Mesenchymal stem cell (in vitro differentiated cells and primary cell): ENCODE results near the gene URB2.
A peak's percentile ranks its signal among the peaks of the same experiment; 100 is the strongest.

Experiments
- DNase-seq: peaks from one replicate; pipeline ENCODE4 v3.0.0-alpha.2; 2013
- H2AFZ ChIP-seq: one replicate; pipeline ENCODE4 v1.6.1; 2013; ENCODE audit warnings: low read depth, mild to moderate bottlenecking, control low read depth, inconsistent platforms, low read length, moderate library complexity
- H2AK5ac ChIP-seq: 2 replicates; pipeline ENCODE4 v1.6.1; 2013; ENCODE audit warnings: low read length, moderate library complexity, mild to moderate bottlenecking, inconsistent platforms; ENCODE audit not compliant: severe bottlenecking
- H2BK120ac ChIP-seq: one replicate; pipeline ENCODE4 v1.6.1; 2013; ENCODE audit warnings: low read depth, mild to moderate bottlenecking, inconsistent platforms, low read length, moderate library complexity
- H2BK12ac ChIP-seq, 2 experiments: one replicate each; pipeline ENCODE4 v1.6.1; 2013; ENCODE audit warnings: inconsistent platforms in 2 of 2, low read length in 2 of 2, mild to moderate bottlenecking in 2 of 2, moderate library complexity in 2 of 2, control low read depth in 1 of 2
- H2BK15ac ChIP-seq: one replicate; pipeline ENCODE4 v1.6.1; 2013; ENCODE audit warnings: mild to moderate bottlenecking, low read depth, inconsistent platforms; ENCODE audit not compliant: poor library complexity, severe bottlenecking
- H2BK5ac ChIP-seq: 2 replicates; pipeline ENCODE4 v1.6.1; 2013; ENCODE audit warnings: low read depth, mild to moderate bottlenecking, low read length, control low read depth, inconsistent platforms; ENCODE audit not compliant: poor library complexity, severe bottlenecking
- H3K14ac ChIP-seq, 2 experiments: one replicate each; pipeline ENCODE4 v1.6.1; 2013; ENCODE audit warnings: inconsistent platforms in 2 of 2, low read length in 2 of 2, control low read depth in 1 of 2, mild to moderate bottlenecking in 1 of 2, moderate library complexity in 1 of 2
- H3K18ac ChIP-seq, 2 experiments: one replicate each; pipeline ENCODE4 v1.6.1; 2013; ENCODE audit warnings: inconsistent platforms in 2 of 2, low read length in 2 of 2, control low read depth in 1 of 2, low read depth in 1 of 2, mild to moderate bottlenecking in 1 of 2
- H3K23ac ChIP-seq, 2 experiments: one replicate each; pipeline ENCODE4 v1.6.1; 2013; ENCODE audit warnings: inconsistent platforms in 2 of 2, low read length in 2 of 2, mild to moderate bottlenecking in 2 of 2, moderate library complexity in 2 of 2, control low read depth in 1 of 2
- H3K27ac ChIP-seq: 2 replicates; pipeline ENCODE4 v1.5.1; 2013; ENCODE audit warnings: mild to moderate bottlenecking, moderate library complexity, low read length, control low read depth, inconsistent platforms; ENCODE audit not compliant: poor library complexity, severe bottlenecking
- H3K27me3 ChIP-seq, 2 experiments: 2 replicates each; pipeline versions ENCODE4 v1.6.1 to v1.7.0; 2013; ENCODE audit warnings: low read length in 2 of 2, mild to moderate bottlenecking in 2 of 2, moderate library complexity in 2 of 2, control low read depth in 1 of 2, inconsistent platforms in 1 of 2; ENCODE audit not compliant: control insufficient read depth in 1 of 2, insufficient read depth in 1 of 2
- H3K36me3 ChIP-seq, 2 experiments: 2 replicates each; pipeline versions ENCODE4 v1.6.1 to v1.7.0; 2013; ENCODE audit warnings: low read length in 2 of 2, control low read depth in 1 of 2, inconsistent platforms in 1 of 2, low read depth in 1 of 2, mild to moderate bottlenecking in 1 of 2; ENCODE audit not compliant: insufficient read depth in 2 of 2, control insufficient read depth in 1 of 2
- H3K4ac ChIP-seq, 2 experiments: one replicate each; pipeline ENCODE4 v1.6.1; 2013; ENCODE audit warnings: inconsistent platforms in 2 of 2, low read length in 2 of 2, mild to moderate bottlenecking in 2 of 2, moderate library complexity in 2 of 2, control low read depth in 1 of 2, low read depth in 1 of 2
- H3K4me1 ChIP-seq: 2 replicates; pipeline ENCODE4 v1.6.1; 2013; ENCODE audit warnings: low read depth, low read length, control low read depth; ENCODE audit not compliant: control insufficient read depth, insufficient read depth
- H3K4me2 ChIP-seq: 2 replicates; pipeline ENCODE4 v1.6.1; 2013; ENCODE audit warnings: low read length, mild to moderate bottlenecking, inconsistent platforms; ENCODE audit not compliant: poor library complexity, severe bottlenecking
- H3K4me3 ChIP-seq, 2 experiments: 2 replicates each; pipeline versions ENCODE4 v1.5.1 to v1.7.0; 2013; ENCODE audit warnings: low read length in 2 of 2, mild to moderate bottlenecking in 2 of 2, control low read depth in 1 of 2, low read depth in 1 of 2; ENCODE audit not compliant: insufficient read depth in 1 of 2
- H3K79me1 ChIP-seq: replicated peaks from 2 replicates; pipeline ENCODE4 v1.6.1; 2013; ENCODE audit warnings: mild to moderate bottlenecking, control low read depth, low read length, inconsistent platforms; ENCODE audit not compliant: poor library complexity, severe bottlenecking
- H3K9ac ChIP-seq: 2 replicates; pipeline ENCODE4 v1.7.0; 2013; ENCODE audit warnings: mild to moderate bottlenecking, low read length, moderate library complexity
- H3K9me3 ChIP-seq: 2 replicates; pipeline ENCODE4 v1.7.0; 2013; ENCODE audit warnings: mild to moderate bottlenecking, low read length; ENCODE audit not compliant: control insufficient read depth
- H4K8ac ChIP-seq: one replicate; pipeline ENCODE4 v1.6.1; 2013; ENCODE audit warnings: inconsistent platforms, mild to moderate bottlenecking, low read length, moderate library complexity
- H4K91ac ChIP-seq: one replicate; pipeline ENCODE4 v1.6.1; 2013; ENCODE audit warnings: mild to moderate bottlenecking, low read length, inconsistent platforms
- WGBS: methylation state at CpG from one replicate; pipeline ENCODE4 v1.1.7; 2013; ENCODE audit warnings: mixed read lengths; 5-methylcytosine and 5-hydroxymethylcytosine counted together

URB2 gene

DNA sequence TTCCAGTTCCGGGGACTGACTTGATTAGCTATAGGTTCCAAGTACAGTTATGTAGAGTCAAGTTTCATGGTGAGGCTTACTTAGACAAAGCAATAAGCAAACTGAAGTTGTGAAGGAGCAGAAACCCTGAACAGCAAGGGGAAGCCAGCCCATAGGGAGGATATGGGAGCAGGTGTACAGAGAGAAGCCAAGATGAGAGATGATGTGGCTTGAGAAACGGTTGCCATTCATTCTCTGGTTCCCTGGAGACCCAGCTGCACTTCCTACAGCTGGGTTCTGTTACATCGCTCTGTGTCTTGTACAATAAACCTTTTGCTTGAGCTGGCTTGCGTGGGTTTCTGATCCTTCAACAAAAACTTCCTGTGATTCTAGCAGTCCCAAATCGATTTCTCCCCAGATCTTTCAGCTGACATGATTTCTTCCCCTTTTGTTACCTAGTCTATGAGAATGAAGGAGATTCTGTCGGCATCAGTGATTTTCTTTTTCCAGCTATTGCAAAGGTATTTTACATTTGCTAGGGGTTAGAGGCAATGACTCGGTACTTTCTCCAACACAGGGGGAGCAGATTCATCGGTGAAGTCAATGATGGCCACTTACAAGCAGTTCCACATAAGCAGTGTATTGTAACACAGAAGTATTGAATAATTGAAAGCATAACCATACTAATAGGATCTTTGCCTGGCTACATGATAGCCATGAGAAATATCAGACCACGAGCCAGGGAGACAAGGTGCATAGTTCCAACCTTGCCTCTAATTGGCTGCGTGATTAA lies 67.3 kb downstream of the URB2 start:
- Histone ChIP-seq H2AK5ac (peak overlapping the region; percentile 97), H3K18ac (no peak overlapping the region), H2BK15ac (no peak overlapping the region), H3K36me3 (no peaks in the 10 kb centered on the region), H3K27me3 (no peaks in the 10 kb centered on the region), H3K4me2 (no peak overlapping the region), H2AFZ (no peak overlapping the region), H2BK120ac (no peak overlapping the region), H3K4me3 (peak overlapping the region in 1 of 2 experiments; percentile 31), H4K8ac (no peak overlapping the region), H3K14ac (no peak overlapping the region), H3K9ac (peak overlapping the region; percentile 27), H3K23ac (no peak overlapping the region), H3K9me3 (no peaks in the 10 kb centered on the region), H3K4ac (peak overlapping the region in 1 of 2 experiments; percentile 45), H4K91ac (no peak overlapping the region), H3K79me1 (no peaks in the 10 kb centered on the region), H2BK12ac (peak overlapping the region in 1 of 2 experiments; percentile 34), H3K4me1 (peaks cover 21% of the 10 kb centered on the region), H2BK5ac (no peak overlapping the region), H3K27ac (peak overlapping the region; percentile 87)
- DNase-seq = peak; percentile 24
- WGBS = 81% methylated on average over 7 of the region's 10 CpGs

DNA sequence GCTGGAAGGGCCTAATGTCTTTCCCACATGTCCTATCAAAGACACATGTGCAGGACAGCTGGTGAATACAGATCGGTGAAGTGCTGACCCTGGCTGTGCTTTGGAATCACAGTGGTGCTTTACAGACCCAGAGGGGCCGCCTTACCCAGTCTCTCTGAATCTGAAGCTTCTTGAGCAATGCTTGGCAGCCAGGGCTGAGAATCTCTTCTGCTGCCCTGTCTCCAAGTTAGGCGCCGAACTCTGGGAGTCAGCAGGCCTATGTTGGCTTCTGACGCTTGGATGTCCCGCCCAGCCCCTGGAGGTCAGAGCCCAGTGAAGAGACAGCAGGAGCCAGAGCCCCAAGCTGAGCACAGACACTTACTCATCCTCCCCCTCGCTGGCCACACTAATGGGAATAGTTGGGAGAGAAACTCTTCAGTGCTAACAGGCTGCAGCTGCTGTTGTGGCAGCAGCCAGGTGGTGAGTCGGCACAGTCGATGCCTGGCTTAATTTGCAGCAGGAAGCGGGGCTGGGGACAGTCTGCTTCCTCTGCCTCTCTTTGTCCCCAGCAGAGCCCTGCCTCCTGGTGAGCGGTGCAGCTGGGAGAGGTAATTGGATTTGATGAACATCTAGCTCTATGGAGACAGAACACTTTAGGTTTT lies 68.1 kb downstream of the URB2 start:
- Histone ChIP-seq H2AFZ (no peak overlapping the region), H3K4me1 (peaks cover 21% of the 10 kb centered on the region), H3K4me2 (no peak overlapping the region), H4K8ac (no peak overlapping the region), H2BK120ac (no peak overlapping the region), H3K9me3 (no peaks in the 10 kb centered on the region), H2BK12ac (no peak overlapping the region), H2BK15ac (no peak overlapping the region), H2BK5ac (peak overlapping the region; percentile 49), H3K79me1 (no peaks in the 10 kb centered on the region), H3K27me3 (no peaks in the 10 kb centered on the region), H4K91ac (no peak overlapping the region), H3K4ac (peak overlapping the region in 1 of 2 experiments; percentile 45), H3K36me3 (no peaks in the 10 kb centered on the region), H3K14ac (peak overlapping the region in 1 of 2 experiments; percentile 49), H3K27ac (peak overlapping the region; percentile 87), H3K9ac (peak overlapping the region; percentile 27), H3K23ac (no peak overlapping the region), H3K4me3 (peak overlapping the region in 1 of 2 experiments; percentile 31), H3K18ac (peak overlapping the region in 1 of 2 experiments; percentile 4), H2AK5ac (peak overlapping the region; percentile 15)
- peak; percentile 90 for DNase-seq
- 17% methylated on average over 9 of the region's 11 CpGs for WGBS

DNA sequence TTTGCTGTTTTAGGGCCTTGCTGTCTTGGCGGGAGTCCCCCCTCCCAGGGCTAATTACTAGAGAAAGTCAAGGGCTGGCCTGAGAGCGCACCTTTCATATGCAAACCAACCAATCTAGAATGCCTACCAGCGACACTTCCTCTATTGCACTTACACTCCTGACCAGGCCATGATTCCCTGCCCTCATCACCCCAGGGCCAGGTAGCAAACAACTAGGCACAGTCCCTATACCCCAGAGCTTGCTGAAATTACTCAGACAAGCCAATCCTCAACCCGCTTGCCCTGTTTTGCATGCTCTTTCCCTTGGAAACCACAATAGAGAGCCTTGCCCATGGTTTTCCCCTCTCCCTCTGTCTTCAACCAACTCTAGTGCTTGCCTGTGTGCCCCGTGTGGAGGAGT lies 70.3 kb downstream of the URB2 start:
- Histone ChIP-seq H3K4me2 (no peak overlapping the region), H3K4me1 (peaks cover 24% of the 10 kb centered on the region), H2BK120ac (no peak overlapping the region), H3K27me3 (no peaks in the 10 kb centered on the region), H3K18ac (no peak overlapping the region), H3K36me3 (no peaks in the 10 kb centered on the region), H2BK15ac (no peak overlapping the region), H2AFZ (no peak overlapping the region), H3K27ac (no peak overlapping the region), H2BK12ac (no peak overlapping the region), H2BK5ac (no peak overlapping the region), H3K9ac (no peak overlapping the region), H3K79me1 (no peaks in the 10 kb centered on the region), H3K4me3 (no peak overlapping the region), H3K14ac (no peak overlapping the region), H2AK5ac (peak overlapping the region; percentile 1), H4K91ac (peak overlapping the region; percentile 29), H3K4ac (no peak overlapping the region), H3K9me3 (no peaks in the 10 kb centered on the region), H4K8ac (no peak overlapping the region), H3K23ac (no peak overlapping the region)
- WGBS = 83% methylated on average over 5 of the region's 5 CpGs
- DNase-seq = no peak

DNA sequence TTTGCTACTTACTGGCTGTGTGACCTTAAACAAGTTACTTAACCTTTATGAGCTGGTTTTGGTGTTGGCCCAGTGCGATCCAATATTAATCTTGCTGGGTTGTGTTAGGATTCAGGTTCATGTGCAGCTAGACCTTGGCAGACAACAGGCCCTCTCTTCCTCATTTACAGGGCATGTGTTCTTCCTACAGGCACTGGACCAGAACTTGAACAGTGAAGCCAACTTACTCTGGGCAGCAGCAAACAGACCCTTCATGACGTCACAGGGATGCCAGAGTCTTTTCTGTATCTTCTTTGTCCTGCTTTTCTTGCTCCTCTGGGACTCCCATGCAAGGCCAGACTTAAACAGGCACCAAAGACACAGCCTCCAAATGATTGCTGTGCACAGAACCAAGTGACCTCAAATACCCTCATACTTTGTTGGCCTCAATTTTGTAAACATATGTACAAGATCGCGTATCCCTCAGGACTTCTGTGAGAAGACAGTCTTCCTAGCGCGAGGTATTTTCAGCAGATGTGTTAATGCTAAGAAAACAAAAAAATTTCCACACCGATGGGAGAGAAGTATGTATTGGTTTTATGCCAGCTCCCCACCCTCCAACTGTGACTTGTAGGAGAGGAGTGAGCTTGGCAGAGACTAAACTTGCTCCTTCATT lies 73.7 kb downstream of the URB2 start:
- no peak overlapping the region for H4K8ac ChIP-seq

More for the DNA sequence above, 73.7 kb downstream of the URB2 start:
- Histone ChIP-seq H3K9me3 (no peaks in the 10 kb centered on the region), H3K4me3 (no peak overlapping the region), H2AFZ (no peak overlapping the region), H2BK5ac (no peak overlapping the region), H3K4ac (no peak overlapping the region), H3K4me1 (peaks cover 10% of the 10 kb centered on the region), H3K4me2 (no peak overlapping the region), H3K27me3 (peaks cover 0 to 1% of the 10 kb centered on the region in 2 experiments), H3K14ac (peak overlapping the region in 1 of 2 experiments; percentile 18), H3K9ac (no peak overlapping the region), H3K23ac (no peak overlapping the region), H4K91ac (no peak overlapping the region), H3K27ac (peak overlapping the region; percentile 39), H2BK12ac (peak overlapping the region in 1 of 2 experiments; percentile 39), H2BK120ac (no peak overlapping the region), H2BK15ac (no peak overlapping the region), H3K18ac (peak overlapping the region in 1 of 2 experiments; percentile 80), H3K36me3 (no peaks in the 10 kb centered on the region), H3K79me1 (no peaks in the 10 kb centered on the region), H2AK5ac (peak overlapping the region; percentile 20)
- 72% methylated on average over 4 of the region's 7 CpGs for WGBS
- peak; percentile 64 for DNase-seq
